ENCODE data around the gene UCKL1. TPM values are rescaled to one million over a fixed set of nuclear protein-coding genes. Genes with fewer than 3 reads are reported as not detected.

The UCKL1 gene
- total RNA-seq, 1 experiment from 2014 or later = 55.1 TPM

DNA sequence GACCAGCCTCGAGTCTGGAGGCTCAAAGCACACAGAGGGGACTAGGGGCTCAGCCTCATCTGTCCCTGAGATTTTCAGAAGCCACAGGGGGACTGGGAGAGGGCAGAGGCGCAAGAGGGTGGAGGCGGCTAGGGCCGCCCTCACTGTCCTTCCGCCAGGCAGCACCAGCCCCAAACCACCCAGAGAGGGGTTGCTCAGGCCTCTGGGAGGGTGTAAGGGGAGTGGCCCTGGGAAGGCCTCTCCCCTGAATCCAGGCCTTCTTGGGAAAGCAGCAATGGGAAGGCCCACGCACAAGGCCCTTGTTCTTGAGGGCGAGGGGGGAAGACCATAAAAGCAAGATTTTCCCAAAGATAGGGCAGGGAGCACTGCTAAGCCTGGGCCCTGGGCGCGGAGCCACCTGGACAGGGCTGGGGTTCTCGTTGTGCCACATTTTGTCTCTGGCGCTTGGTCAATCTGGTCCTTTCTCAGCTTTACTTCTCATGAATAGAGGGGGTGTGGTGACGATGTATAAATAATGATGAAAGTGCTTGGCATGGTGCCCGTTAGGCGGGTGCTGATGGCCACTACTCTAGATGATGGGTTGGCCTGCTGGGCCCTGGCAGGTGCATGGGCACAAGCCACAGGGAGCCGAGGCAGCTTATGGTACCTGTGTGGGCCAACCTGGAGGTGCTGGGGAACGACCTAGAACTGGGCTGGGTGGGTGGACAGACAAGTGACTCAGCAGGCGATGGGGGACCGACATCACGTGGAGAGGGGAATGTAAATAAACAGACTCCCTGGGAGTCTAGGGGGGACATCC, 18.4 kb upstream of the UCKL1 start:
- intact Hi-C loops (cut with micrococcal nuclease; ENCODE audit: unreplicated experiment) = loop anchor here (2.0 to 5.0 kb wide), 4 partner anchors 148 to 537 kb away; partner anchors contain the start of genes ARFRP1 and ZGPAT
- H3K4me3 ChIP-seq = no peak overlapping the region
- no peaks in the 10 kb centered on the region for H3K9me3 ChIP-seq (ENCODE audit: insufficient read depth, low read depth)
- H3K27ac ChIP-seq = no peak overlapping the region
- H3K9me2 ChIP-seq (ENCODE audit: insufficient read depth) = no peaks in the 10 kb centered on the region
- H3K4me1 ChIP-seq (replicated peaks; ENCODE audit: insufficient read depth) = peaks cover 4% of the 10 kb centered on the region
- H3K79me2 ChIP-seq (ENCODE audit: low read depth) = no peaks in the 10 kb centered on the region
- TF ChIP-seq, protein P1, sequence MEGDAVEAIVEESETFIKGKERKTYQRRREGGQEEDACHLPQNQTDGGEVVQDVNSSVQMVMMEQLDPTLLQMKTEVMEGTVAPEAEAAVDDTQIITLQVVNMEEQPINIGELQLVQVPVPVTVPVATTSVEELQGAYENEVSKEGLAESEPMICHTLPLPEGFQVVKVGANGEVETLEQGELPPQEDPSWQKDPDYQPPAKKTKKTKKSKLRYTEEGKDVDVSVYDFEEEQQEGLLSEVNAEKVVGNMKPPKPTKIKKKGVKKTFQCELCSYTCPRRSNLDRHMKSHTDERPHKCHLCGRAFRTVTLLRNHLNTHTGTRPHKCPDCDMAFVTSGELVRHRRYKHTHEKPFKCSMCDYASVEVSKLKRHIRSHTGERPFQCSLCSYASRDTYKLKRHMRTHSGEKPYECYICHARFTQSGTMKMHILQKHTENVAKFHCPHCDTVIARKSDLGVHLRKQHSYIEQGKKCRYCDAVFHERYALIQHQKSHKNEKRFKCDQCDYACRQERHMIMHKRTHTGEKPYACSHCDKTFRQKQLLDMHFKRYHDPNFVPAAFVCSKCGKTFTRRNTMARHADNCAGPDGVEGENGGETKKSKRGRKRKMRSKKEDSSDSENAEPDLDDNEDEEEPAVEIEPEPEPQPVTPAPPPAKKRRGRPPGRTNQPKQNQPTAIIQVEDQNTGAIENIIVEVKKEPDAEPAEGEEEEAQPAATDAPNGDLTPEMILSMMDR (conservative IDR thresholded peaks at IDR 0.05) = no peak
- no peak for TF ChIP-seq EZH2 (IDR thresholded peaks at IDR 0.05; ENCODE audit: low read depth)
- CTCF ChIA-PET = interaction anchor here (0.6 to 1.0 kb wide), 3 partner anchors 64 to 436 kb away, joined by 4 to 8 read pairs (median 5); no protein-coding TSS in a partner anchor
- DNase-seq = peak in 1 of 2 experiments; percentile 52
- H2AFZ ChIP-seq = no peak overlapping the region
- BruUV-seq (replicated peaks) = no TSS peak
- H3K36me3 ChIP-seq (ENCODE audit: low read depth) = no peaks in the 10 kb centered on the region
- H3K27me3 ChIP-seq (ENCODE audit: insufficient read depth, low read depth) = no peaks in the 10 kb centered on the region
- no peaks in the 10 kb centered on the region for H4K20me1 ChIP-seq (ENCODE audit: insufficient read depth)
- POLR2A ChIA-PET (ENCODE audit: unreplicated experiment) = interaction anchor here (0.5 kb wide), 1 partner anchor 121 kb away, joined by 16 read pairs; no protein-coding TSS in a partner anchor
- H3F3A ChIP-seq (ENCODE audit: insufficient read depth, low read depth) = peaks cover 52% of the 10 kb centered on the region
- no peak overlapping the region for H3K4me2 ChIP-seq

DNA sequence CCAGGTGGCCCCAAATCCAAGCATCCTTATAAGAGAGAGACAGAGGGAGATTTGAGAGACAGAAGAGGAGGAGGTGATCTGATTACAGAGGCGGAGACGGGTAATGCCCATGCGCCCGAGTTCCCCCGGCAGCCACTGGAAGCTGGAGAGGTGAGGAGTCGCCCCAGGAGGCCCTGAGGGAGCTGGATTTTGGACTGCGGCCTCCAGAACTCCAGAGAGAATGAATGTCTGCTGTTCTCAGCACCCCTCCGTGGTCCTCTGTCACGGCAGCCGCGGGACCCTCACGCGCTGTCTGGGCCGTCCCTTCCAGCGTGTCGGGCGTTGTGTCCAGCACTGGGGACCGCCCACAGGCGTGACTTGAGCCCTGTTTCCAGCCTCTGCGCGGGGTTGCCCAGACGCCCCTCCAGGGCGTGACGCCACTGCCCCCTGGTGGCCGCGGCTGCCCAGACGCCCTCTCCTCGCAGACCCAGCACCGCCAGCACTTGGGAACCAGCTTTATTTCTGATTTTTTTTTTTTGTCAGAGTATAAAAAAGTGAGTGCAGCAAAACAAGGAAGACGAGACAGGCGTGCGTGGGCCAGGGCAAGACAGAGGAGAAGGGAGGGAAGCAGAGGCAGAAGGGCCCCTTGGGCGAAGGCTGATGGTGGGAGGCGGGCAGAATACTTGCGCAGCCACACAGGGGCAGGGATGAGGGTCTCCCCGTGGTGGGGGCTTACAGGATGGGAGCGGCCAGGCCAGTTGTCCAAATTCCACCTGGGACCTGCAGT, 17.6 kb upstream of the UCKL1 start:
- Histone ChIP-seq H3K27me3 (ENCODE audit: insufficient read depth, low read depth) (no peaks in the 10 kb centered on the region), H3K4me2 (peak overlapping the region; percentile 78), H3K36me3 (ENCODE audit: low read depth) (no peaks in the 10 kb centered on the region), H3K9me3 (ENCODE audit: insufficient read depth, low read depth) (no peaks in the 10 kb centered on the region), H3K79me2 (ENCODE audit: low read depth) (peaks cover 5% of the 10 kb centered on the region), H2AFZ (no peak overlapping the region), H3K27ac (no peak overlapping the region), H3K9me2 (ENCODE audit: insufficient read depth) (no peaks in the 10 kb centered on the region), H4K20me1 (ENCODE audit: insufficient read depth) (peaks cover under 1% of the 10 kb centered on the region; the same call in 1 of the 2 replicates), H3F3A (ENCODE audit: insufficient read depth, low read depth) (peaks cover 49% of the 10 kb centered on the region), H3K4me1 (replicated peaks; ENCODE audit: insufficient read depth) (peaks cover 4% of the 10 kb centered on the region), H3K4me3 (peak overlapping the region; percentile 43; the same call in 1 of the 2 replicates)
- no TSS peak for BruUV-seq (replicated peaks)
- TF ChIP-seq, protein P1 (conservative IDR thresholded peaks at IDR 0.05) = peak; percentile 99
- no peak for TF ChIP-seq EZH2 (IDR thresholded peaks at IDR 0.05; ENCODE audit: low read depth)
- POLR2A ChIA-PET (ENCODE audit: unreplicated experiment) = interaction anchor here (0.5 to 0.7 kb wide), 3 partner anchors 109 to 751 kb away, joined by 7 to 16 read pairs (median 7); partner anchors contain the start of gene TPD52L2
- DNase-seq = peak; percentile 70 to 93
- CTCF ChIA-PET = interaction anchor here (0.6 to 1.0 kb wide), 9 partner anchors 10 to 436 kb away, joined by 3 to 8 read pairs (median 4); no protein-coding TSS in a partner anchor
- intact Hi-C loops (cut with micrococcal nuclease; ENCODE audit: unreplicated experiment) = loop anchor here (1.0 to 5.0 kb wide), 6 partner anchors 17 to 537 kb away; partner anchors contain the start of genes ARFRP1, UCKL1 and ZGPAT

DNA sequence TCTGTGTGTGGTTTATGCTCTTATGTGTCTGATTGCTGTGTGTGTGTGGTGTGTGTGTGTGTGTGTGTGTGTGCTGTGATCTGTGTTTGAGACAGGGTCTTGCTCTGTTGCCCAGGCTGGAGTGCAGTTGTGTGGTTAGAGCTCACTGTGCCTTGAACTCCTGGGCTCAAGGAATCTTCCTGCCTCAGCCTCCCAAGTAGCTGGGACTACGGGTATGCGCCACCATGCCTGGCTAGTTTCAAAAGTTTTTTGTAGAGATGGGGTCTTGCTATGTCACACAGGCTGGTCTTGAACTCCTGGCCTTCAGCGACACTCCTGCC, 16.9 kb upstream of the UCKL1 start:
- peaks cover 42% of the 10 kb centered on the region for H3F3A ChIP-seq (ENCODE audit: insufficient read depth, low read depth)
- peaks cover 12% of the 10 kb centered on the region for H3K79me2 ChIP-seq (ENCODE audit: low read depth)
- peaks cover 11% of the 10 kb centered on the region for H3K4me1 ChIP-seq (replicated peaks; ENCODE audit: insufficient read depth)
- intact Hi-C loops (cut with micrococcal nuclease; ENCODE audit: unreplicated experiment) = loop anchor here (1.0 to 5.0 kb wide), 5 partner anchors 16 to 536 kb away; partner anchors contain the start of genes ARFRP1, UCKL1 and ZGPAT
- H3K27ac ChIP-seq = no peak overlapping the region
- H3K4me3 ChIP-seq = no peak overlapping the region
- peaks cover 5% of the 10 kb centered on the region; the same call in 1 of the 2 replicates for H4K20me1 ChIP-seq (ENCODE audit: insufficient read depth)
- TF ChIP-seq EZH2 (IDR thresholded peaks at IDR 0.05; ENCODE audit: low read depth) = no peak
- TF ChIP-seq, protein P1 (conservative IDR thresholded peaks at IDR 0.05) = no peak
- no TSS peak for BruUV-seq (replicated peaks)
- H2AFZ ChIP-seq = no peak overlapping the region
- H3K9me2 ChIP-seq (ENCODE audit: insufficient read depth) = no peaks in the 10 kb centered on the region
- no peaks in the 10 kb centered on the region for H3K27me3 ChIP-seq (ENCODE audit: insufficient read depth, low read depth)
- peak in 1 of 2 experiments; percentile 23 for DNase-seq
- ChIA-PET POLR2A (ENCODE audit: unreplicated experiment) (interaction anchor here (0.7 kb wide), 1 partner anchor 751 kb away, joined by 7 read pairs; no protein-coding TSS in a partner anchor), CTCF (interaction anchor here (0.7 to 0.9 kb wide), 3 partner anchors 77 to 434 kb away, joined by 3 to 5 read pairs (median 3); no protein-coding TSS in a partner anchor)
- H3K36me3 ChIP-seq (ENCODE audit: low read depth) = no peaks in the 10 kb centered on the region
- H3K9me3 ChIP-seq (ENCODE audit: insufficient read depth, low read depth) = no peaks in the 10 kb centered on the region
- H3K4me2 ChIP-seq = peak overlapping the region; percentile 78

Data from PC-9 (cell line).